H9 (cell line): Measurements from ENCODE around the gene HNRNPU. TPM values are rescaled to one million over a fixed set of nuclear protein-coding genes. Genes with fewer than 3 reads are reported as not detected.

Source experiments
- DNase-seq: peaks from one replicate; pipeline ENCODE4 v3.0.0-alpha.2; 2017
- H2AFZ ChIP-seq: one replicate; pipeline ENCODE4 v1.6.1; 2013; ENCODE audit warnings: mild to moderate bottlenecking, low read length, control low read depth, moderate library complexity
- H2AK5ac ChIP-seq: 2 replicates; pipeline ENCODE4 v1.6.1; 2013; ENCODE audit warnings: low read length, control low read depth, mixed read lengths; ENCODE audit not compliant: insufficient read length
- H2BK120ac ChIP-seq: one replicate; pipeline ENCODE4 v1.6.1; 2013; ENCODE audit warnings: low read depth, mild to moderate bottlenecking, low read length, control low read depth, inconsistent platforms; ENCODE audit not compliant: poor library complexity, severe bottlenecking
- H2BK12ac ChIP-seq: 2 replicates; pipeline ENCODE4 v1.6.1; 2013; ENCODE audit warnings: low read length, control low read depth, mixed read lengths, low read depth; ENCODE audit not compliant: insufficient read length
- H2BK15ac ChIP-seq: 2 replicates; pipeline ENCODE4 v1.6.1; 2013; ENCODE audit warnings: low read depth, low read length, control low read depth
- H2BK20ac ChIP-seq: one replicate; pipeline ENCODE4 v1.6.1; 2013; ENCODE audit warnings: low read depth, mild to moderate bottlenecking, low read length, control low read depth, inconsistent platforms; ENCODE audit not compliant: poor library complexity, severe bottlenecking
- H2BK5ac ChIP-seq: 2 replicates; pipeline ENCODE4 v1.6.1; 2013; ENCODE audit warnings: low read length, control low read depth, mixed read lengths; ENCODE audit not compliant: insufficient read length
- H3K14ac ChIP-seq: 2 replicates; pipeline ENCODE4 v1.6.1; 2013; ENCODE audit warnings: low read length, control low read depth; ENCODE audit not compliant: insufficient read depth
- H3K18ac ChIP-seq: 2 replicates; pipeline ENCODE4 v1.6.1; 2013; ENCODE audit warnings: low read depth, mild to moderate bottlenecking, mixed read lengths, low read length, control low read depth; ENCODE audit not compliant: insufficient read length
- H3K23ac ChIP-seq: 2 replicates; pipeline ENCODE4 v1.6.1; 2013; ENCODE audit warnings: low read length, control low read depth, mixed read lengths, low read depth; ENCODE audit not compliant: insufficient read length
- H3K23me2 ChIP-seq: 2 replicates; pipeline ENCODE4 v1.6.1; 2013; ENCODE audit warnings: low read depth, mild to moderate bottlenecking, mixed read lengths, low read length, control low read depth; ENCODE audit not compliant: insufficient read length, poor library complexity, severe bottlenecking
- H3K27ac ChIP-seq: 2 replicates; pipeline ENCODE4 v1.5.1; 2013; ENCODE audit warnings: low read length, control low read depth, mixed read lengths, low read depth; ENCODE audit not compliant: insufficient read length
- H3K27me3 ChIP-seq: 2 replicates; pipeline ENCODE4 v1.6.1; 2013; ENCODE audit warnings: low read length, control low read depth, inconsistent platforms; ENCODE audit not compliant: insufficient read depth
- H3K4ac ChIP-seq: 2 replicates; pipeline ENCODE4 v1.6.1; 2013; ENCODE audit warnings: low read depth, mild to moderate bottlenecking, control low read depth, inconsistent platforms, low read length, moderate library complexity
- H3K4me1 ChIP-seq: 2 replicates; pipeline ENCODE4 v1.6.1; 2013; ENCODE audit warnings: low read length, control low read depth, inconsistent platforms; ENCODE audit not compliant: insufficient read depth
- H3K4me2 ChIP-seq: 2 replicates; pipeline ENCODE4 v1.6.1; 2013; ENCODE audit warnings: low read length, control low read depth, mixed read lengths; ENCODE audit not compliant: insufficient read length, insufficient read depth
- H3K56ac ChIP-seq: 2 replicates; pipeline ENCODE4 v1.6.1; 2013; ENCODE audit warnings: low read depth, mild to moderate bottlenecking, mixed read lengths, low read length, control low read depth; ENCODE audit not compliant: insufficient read length
- H3K79me1 ChIP-seq: 2 replicates; pipeline ENCODE4 v1.6.1; 2013; ENCODE audit warnings: low read depth, mild to moderate bottlenecking, moderate library complexity, low read length, control low read depth, inconsistent platforms; ENCODE audit not compliant: insufficient read depth, poor library complexity, severe bottlenecking
- H3K79me2 ChIP-seq: 2 replicates; pipeline ENCODE4 v1.6.1; 2013; ENCODE audit warnings: low read length, control low read depth, inconsistent platforms; ENCODE audit not compliant: insufficient read depth
- H3K9ac ChIP-seq: 2 replicates; pipeline ENCODE4 v1.6.1; 2013; ENCODE audit warnings: low read length, control low read depth, mixed read lengths; ENCODE audit not compliant: insufficient read length; ENCODE audit errors: extremely low read depth
- H3K9me3 ChIP-seq: one replicate; pipeline ENCODE4 v1.6.1; 2013; ENCODE audit warnings: low read depth, low read length, inconsistent platforms; ENCODE audit not compliant: control insufficient read depth
- H3T11ph ChIP-seq: one replicate; pipeline ENCODE4 v1.6.1; 2013; ENCODE audit warnings: mild to moderate bottlenecking, low read length, control low read depth, inconsistent platforms
- H4K20me1 ChIP-seq: one replicate; pipeline ENCODE4 v1.6.1; 2013; ENCODE audit not compliant: control insufficient read depth, insufficient read length, insufficient read depth
- H4K5ac ChIP-seq: 2 replicates; pipeline ENCODE4 v1.6.1; 2013; ENCODE audit warnings: low read depth, mild to moderate bottlenecking, mixed read lengths, low read length, control low read depth; ENCODE audit not compliant: insufficient read length
- H4K8ac ChIP-seq: replicated peaks from 2 replicates; pipeline ENCODE4 v1.6.1; 2013; ENCODE audit warnings: low read length, control low read depth, mixed read lengths, low read depth; ENCODE audit not compliant: insufficient read length
- H4K91ac ChIP-seq: 2 replicates; pipeline ENCODE4 v1.6.1; 2013; ENCODE audit warnings: low read depth, mild to moderate bottlenecking, moderate library complexity, mixed read lengths, low read length, control low read depth; ENCODE audit not compliant: insufficient read length
- H3K27ac Mint-ChIP-seq, 3 experiments: 2 replicates in 2 of 3; 3 replicates in 1 of 3; pipeline ENCODE4 v1.8.0; 2020 to 2021; ENCODE audit warnings: mixed read lengths in 3 of 3, mild to moderate bottlenecking in 1 of 3, moderate library complexity in 1 of 3
- H3K27me3 Mint-ChIP-seq: 2 replicates; pipeline ENCODE4 v1.8.0; 2021; ENCODE audit warnings: low read depth, mild to moderate bottlenecking, moderate library complexity, mixed read lengths
- H3K36me3 Mint-ChIP-seq, 3 experiments: 2 replicates in 2 of 3; 3 replicates in 1 of 3; pipeline ENCODE4 v1.8.0; 2020 to 2021; ENCODE audit warnings: low read depth in 3 of 3, mixed read lengths in 3 of 3; ENCODE audit not compliant: insufficient read depth in 1 of 3
- H3K4me1 Mint-ChIP-seq, 2 experiments: 2 replicates each; pipeline ENCODE4 v1.8.0; 2020; ENCODE audit warnings: mixed read lengths in 2 of 2
- H3K4me3 Mint-ChIP-seq, 2 experiments: 2 replicates in 1 of 2; 3 replicates in 1 of 2; pipeline ENCODE4 v1.8.0; 2020 to 2021; ENCODE audit warnings: mild to moderate bottlenecking in 2 of 2, mixed read lengths in 2 of 2, moderate library complexity in 1 of 2
- H3K9me3 Mint-ChIP-seq, 2 experiments: 2 replicates in 1 of 2; 3 replicates in 1 of 2; pipeline ENCODE4 v1.8.0; 2020; ENCODE audit warnings: mild to moderate bottlenecking in 2 of 2, mixed read lengths in 2 of 2, moderate library complexity in 1 of 2
- WGBS: extraction: QIAGEN DNeasy Blood & Tissue Kit; methylation state at CpG from one replicate; pipeline ENCODE4 v1.1.7; 2013; ENCODE audit warnings: missing lambda C conversion rate, low lambda C conversion rate, mixed read lengths; ENCODE audit not compliant: insufficient read length; ENCODE audit errors: extremely low coverage; 5-methylcytosine and 5-hydroxymethylcytosine counted together
- total RNA-seq: library from RNA; stranded (reverse); gene quantifications from 2 replicates; pipeline ENCODE4 v1.2.1, GENCODE V29; 2021
- TF ChIP-seq, protein P1 (sequence below): fragments of 200-600 bp; sonication (generic); conservative IDR thresholded peaks from 3 replicates; pipeline ENCODE4 v1.8.0; 2021; ENCODE audit warnings: antibody characterized with exemption, mild to moderate bottlenecking

HNRNPU gene
- total RNA-seq, 1 experiment from 2014 or later, result 657 TPM

- Histone ChIP-seq H4K5ac (no peak overlapping the region), H3K14ac (no peak overlapping the region), H2BK12ac (no peak overlapping the region), H3K4me1 (no peaks in the 10 kb centered on the region; the same call in 1 of the 2 replicates), H3K18ac (no peak overlapping the region), H2BK5ac (no peak overlapping the region), H3K79me2 (peaks cover 4% of the 10 kb centered on the region; the same call in 1 of the 2 replicates), H3K27ac (no peak overlapping the region), H2BK120ac (no peak overlapping the region), H4K20me1 (no peaks in the 10 kb centered on the region), H3K56ac (no peak overlapping the region), H2BK20ac (no peak overlapping the region), H2AFZ (no peak overlapping the region), H2AK5ac (no peak overlapping the region), H3K23me2 (no peaks in the 10 kb centered on the region), H3K27me3 (no peaks in the 10 kb centered on the region), H3K9me3 (no peaks in the 10 kb centered on the region), H3T11ph (no peak overlapping the region), H3K79me1 (peaks cover 6% of the 10 kb centered on the region), H4K91ac (no peak overlapping the region), H3K23ac (no peak overlapping the region), H3K9ac (no peak overlapping the region), H3K4me2 (no peak overlapping the region), H4K8ac (no peak overlapping the region), H3K4ac (no peak overlapping the region), H2BK15ac (no peak overlapping the region)
- H3K27ac Mint-ChIP-seq, result peak overlapping the region in 1 of 3 experiments; percentile 89; a peak in 2 of 7 replicates
- DNase-seq, result no peak
- H3K27me3 Mint-ChIP-seq, result no peaks in the 10 kb centered on the region
- peaks cover 20 to 29% of the 10 kb centered on the region in 2 experiments for H3K4me1 Mint-ChIP-seq
- no CpG with 5 or more reads among the region's 11 CpGs for WGBS
- TF ChIP-seq, protein P1, sequence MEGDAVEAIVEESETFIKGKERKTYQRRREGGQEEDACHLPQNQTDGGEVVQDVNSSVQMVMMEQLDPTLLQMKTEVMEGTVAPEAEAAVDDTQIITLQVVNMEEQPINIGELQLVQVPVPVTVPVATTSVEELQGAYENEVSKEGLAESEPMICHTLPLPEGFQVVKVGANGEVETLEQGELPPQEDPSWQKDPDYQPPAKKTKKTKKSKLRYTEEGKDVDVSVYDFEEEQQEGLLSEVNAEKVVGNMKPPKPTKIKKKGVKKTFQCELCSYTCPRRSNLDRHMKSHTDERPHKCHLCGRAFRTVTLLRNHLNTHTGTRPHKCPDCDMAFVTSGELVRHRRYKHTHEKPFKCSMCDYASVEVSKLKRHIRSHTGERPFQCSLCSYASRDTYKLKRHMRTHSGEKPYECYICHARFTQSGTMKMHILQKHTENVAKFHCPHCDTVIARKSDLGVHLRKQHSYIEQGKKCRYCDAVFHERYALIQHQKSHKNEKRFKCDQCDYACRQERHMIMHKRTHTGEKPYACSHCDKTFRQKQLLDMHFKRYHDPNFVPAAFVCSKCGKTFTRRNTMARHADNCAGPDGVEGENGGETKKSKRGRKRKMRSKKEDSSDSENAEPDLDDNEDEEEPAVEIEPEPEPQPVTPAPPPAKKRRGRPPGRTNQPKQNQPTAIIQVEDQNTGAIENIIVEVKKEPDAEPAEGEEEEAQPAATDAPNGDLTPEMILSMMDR, result no peak
- no peaks in the 10 kb centered on the region; a peak in 1 of 5 replicates for H3K9me3 Mint-ChIP-seq
- H3K36me3 Mint-ChIP-seq, result peaks cover 0 to 21% (median 3%) of the 10 kb centered on the region in 3 experiments; a peak in 5 of 7 replicates
- no peak overlapping the region for H3K4me3 Mint-ChIP-seq
Measured at GRCh38 chr1:244822878-244823277, 41.5 kb downstream of the HNRNPU start.
